GM12865 (cell line): ENCODE results near the gene UROS.

Experiments
- DNase-seq: peaks from one replicate; pipeline ENCODE4 v3.0.0; 2010; ENCODE audit warnings: low read depth
- H3K4me3 ChIP-seq: 2 replicates; pipeline ENCODE4 v1.5.1; 2011; ENCODE audit warnings: mild to moderate bottlenecking, low read depth, low read length, control low read depth
- TF ChIP-seq, protein P1 (sequence below): IDR thresholded peaks from 2 replicates; pipeline ENCODE4 v1.5.1; 2011; ENCODE audit warnings: low read length, control low read depth, low read depth, inconsistent platforms; ENCODE audit not compliant: insufficient read depth; ENCODE audit errors: missing control alignments

The UROS gene

DNA sequence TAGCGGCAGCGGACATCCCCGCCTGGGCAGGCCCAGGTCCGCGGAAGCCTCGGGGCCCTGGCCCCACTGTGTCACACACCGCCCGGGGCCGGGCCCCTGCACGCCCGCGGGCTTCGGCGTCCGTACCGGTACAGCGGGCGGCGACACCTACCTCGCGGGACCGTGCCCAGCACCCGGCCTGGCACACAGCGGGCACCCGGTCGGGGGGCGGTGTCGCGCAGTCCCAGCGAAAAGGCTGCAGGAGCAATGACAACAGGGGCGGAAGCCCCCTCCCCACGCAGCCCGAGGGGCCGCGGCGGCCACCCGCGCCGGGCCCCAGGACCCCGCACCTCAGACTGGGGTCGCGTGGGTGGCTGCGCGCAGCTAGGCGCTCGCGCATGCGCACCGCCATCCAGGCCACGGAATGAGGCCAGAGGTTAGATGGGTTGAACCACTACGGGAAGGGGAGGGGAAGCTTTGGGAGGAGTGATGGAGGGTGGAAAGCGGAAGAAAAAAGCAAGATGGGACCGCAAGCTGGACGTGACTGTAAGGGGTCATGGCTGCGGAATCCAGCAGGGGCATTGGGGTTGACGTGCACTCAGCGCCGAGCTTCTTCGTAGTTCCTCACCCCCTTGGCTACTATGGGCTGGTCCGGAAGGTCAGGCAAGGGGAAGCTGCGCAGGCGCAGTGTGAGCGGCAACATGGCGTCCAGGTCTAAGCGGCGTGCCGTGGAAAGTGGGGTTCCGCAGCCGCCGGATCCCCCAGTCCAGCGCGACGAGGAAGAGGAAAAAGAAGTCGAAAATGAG lies at the start of gene UROS, which contains the start of gene BCCIP:
TSS of gene UROS (minus strand) at position 381 of the 785 bp plus-strand sequence. CDS start 6,759 bp downstream, outside the sequence.
TSS of gene BCCIP (plus strand) at position 669 of the 785 bp plus-strand sequence. CDS start at position 681, 12 bp downstream.
- DNase-seq = peak; percentile 95
- H3K4me3 ChIP-seq = peak within 1 kb of the TSS; percentile 89
- TF ChIP-seq, protein P1, sequence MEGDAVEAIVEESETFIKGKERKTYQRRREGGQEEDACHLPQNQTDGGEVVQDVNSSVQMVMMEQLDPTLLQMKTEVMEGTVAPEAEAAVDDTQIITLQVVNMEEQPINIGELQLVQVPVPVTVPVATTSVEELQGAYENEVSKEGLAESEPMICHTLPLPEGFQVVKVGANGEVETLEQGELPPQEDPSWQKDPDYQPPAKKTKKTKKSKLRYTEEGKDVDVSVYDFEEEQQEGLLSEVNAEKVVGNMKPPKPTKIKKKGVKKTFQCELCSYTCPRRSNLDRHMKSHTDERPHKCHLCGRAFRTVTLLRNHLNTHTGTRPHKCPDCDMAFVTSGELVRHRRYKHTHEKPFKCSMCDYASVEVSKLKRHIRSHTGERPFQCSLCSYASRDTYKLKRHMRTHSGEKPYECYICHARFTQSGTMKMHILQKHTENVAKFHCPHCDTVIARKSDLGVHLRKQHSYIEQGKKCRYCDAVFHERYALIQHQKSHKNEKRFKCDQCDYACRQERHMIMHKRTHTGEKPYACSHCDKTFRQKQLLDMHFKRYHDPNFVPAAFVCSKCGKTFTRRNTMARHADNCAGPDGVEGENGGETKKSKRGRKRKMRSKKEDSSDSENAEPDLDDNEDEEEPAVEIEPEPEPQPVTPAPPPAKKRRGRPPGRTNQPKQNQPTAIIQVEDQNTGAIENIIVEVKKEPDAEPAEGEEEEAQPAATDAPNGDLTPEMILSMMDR = no peak

DNA sequence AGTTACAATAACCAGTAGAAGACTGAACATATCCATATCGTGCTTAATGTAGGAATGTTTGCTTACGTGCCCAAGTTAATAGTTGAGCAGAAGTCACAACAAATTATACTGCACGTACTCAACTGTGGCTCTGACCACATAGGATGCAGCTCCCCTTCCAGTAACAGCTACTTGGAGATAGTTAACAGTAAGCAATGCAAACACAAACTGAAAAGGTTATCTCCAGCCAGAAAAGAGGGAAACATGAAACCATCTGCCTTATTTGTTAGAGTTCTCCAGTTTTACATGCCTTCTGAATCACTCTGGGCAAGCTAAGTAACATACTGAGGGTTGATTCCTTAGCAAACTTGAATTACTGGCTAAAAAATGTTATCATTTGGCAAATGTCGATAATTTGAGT lies 48.3 kb upstream of the UROS start:
- TF ChIP-seq, protein P1 = no peak
- no peak for DNase-seq
- no peak overlapping the region for H3K4me3 ChIP-seq

DNA sequence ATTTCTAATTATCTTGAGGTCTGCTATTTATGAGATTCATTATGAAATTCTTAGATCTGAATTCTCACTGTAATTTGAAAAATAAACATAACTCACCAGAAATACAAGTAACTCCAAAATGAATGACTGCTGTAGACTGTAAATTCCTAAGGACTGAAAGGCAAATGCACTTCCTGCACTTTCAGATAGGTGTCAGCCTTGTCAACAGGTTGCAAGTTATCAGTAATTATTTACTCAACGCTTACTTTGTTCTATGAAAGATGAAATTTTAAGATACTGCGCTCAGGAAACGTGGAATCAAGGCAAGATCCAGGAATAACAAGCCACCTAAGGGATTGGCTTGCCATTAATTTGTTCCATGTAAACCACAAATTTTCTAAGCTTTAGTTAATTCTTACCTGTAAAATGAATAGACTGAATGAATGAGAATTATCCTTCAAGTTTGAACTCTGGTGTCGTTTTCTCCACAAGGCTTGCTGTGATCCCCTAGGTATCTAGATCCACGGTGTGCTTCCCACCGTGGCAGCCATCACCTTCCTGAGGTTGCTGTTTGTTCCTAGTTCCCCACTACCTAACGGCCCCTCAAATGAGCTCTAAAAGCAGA lies 45.4 kb upstream of the UROS start:
- TF ChIP-seq, protein P1 = peak; percentile 70
- H3K4me3 ChIP-seq = no peak overlapping the region
- DNase-seq = peak; percentile 57

DNA sequence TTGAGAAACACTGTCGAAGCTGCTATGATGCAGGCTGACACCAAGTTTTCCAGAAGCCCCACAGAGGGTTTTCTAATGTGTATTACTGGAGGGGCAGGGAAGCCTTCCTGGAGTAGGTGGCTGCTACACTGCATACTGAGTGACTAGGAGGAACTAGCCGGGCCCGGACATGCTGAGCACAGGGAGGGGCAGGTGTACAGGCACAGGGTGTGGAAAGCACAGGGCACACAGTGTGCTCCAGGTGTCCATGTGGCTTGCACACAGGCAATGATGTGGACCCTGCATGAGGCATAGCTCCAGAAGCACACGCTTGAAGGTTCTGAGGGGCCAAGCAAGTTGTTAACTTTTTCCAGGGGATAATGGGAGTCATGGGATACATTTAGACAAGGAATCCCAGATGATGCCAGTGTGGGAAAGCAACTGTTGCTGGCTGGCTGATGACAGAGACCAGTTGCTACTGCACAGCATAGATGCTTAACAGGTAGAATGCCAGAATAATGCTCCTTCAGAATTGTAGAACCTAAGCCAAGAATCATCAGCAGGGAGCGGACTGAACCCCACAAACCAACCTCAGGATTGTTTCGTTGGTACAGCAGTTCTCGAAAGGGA lies 43.5 kb upstream of the UROS start:
- no peak overlapping the region for H3K4me3 ChIP-seq
- TF ChIP-seq, protein P1 = no peak
- DNase-seq = no peak

DNA sequence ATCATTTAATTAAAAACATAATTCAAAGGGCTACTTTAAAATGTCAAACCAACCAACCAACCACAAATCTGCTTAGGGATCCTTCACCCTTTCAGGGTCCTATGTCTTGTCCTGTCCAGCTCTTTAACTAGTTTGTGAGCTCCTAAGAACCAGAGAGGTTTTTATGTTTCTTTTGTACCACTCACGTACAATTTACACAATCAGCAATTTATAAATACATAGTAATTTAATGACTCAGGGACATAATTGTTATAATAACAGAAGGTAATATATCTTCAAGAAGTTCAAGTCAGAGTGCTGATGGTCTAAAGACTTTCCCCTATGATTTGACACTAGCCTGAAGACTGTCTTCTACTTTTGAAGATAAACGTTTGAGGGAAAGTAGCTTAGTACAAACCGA lies 42.1 kb upstream of the UROS start:
- no peak for DNase-seq
- TF ChIP-seq, protein P1 = no peak

DNA sequence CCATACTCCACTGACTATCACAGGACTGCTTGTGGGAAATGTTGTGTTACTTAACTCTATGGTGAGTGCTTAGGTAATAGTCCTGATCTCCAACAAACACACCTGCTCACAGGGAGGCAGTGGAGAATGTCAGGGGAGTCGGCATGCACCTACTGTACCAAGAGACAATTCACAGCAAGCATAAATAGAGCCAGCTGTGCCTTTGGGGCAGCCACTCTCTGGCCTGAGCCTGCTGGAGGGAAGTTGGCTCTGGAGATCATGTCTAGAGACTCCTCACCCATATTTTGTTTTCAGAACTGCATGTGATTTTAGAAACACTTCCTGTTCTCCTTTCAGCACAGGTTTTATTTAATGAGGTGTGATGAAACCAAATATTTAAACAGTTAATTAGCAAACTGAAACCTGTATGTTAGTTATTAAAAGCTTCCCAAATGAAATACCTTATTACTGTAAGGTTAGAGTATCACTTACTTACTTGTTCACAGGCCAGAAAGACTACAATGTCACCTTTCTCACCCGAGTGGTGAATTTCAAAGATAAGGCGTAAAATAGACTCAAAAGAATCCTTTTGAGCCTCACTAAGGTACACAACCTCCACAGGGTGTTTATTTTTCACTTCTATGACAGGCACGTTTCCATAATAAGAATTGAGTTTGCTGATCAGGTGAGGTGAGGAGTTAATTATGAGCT lies 36.2 kb upstream of the UROS start:
- no peak for DNase-seq
- TF ChIP-seq, protein P1 = no peak
- H3K4me3 ChIP-seq = no peak overlapping the region

More for the DNA sequence above, 42.1 kb upstream of the UROS start:
- no peak overlapping the region for H3K4me3 ChIP-seq
